GM23248 (cell line): Measurements from ENCODE around the gene NNT. TPM values are rescaled to one million over a fixed set of nuclear protein-coding genes. Genes with fewer than 3 reads are reported as not detected.

Experiments used
- DNase-seq: peaks from one replicate; pipeline ENCODE4 v3.0.0-alpha.2; 2015
- H2AFZ ChIP-seq: fragments of 200-600 bp; sonication (generic); 2 replicates; pipeline ENCODE4 v1.6.1; 2016; ENCODE audit warnings: antibody characterized with exemption
- H3F3A ChIP-seq: fragments of 200-600 bp; sonication (generic); 2 replicates; pipeline ENCODE4 v1.6.1; 2016; ENCODE audit warnings: mild to moderate bottlenecking, antibody characterized with exemption, mixed run types; ENCODE audit not compliant: insufficient read depth
- H3K27ac ChIP-seq: fragments of 200-600 bp; sonication (generic); 2 replicates; pipeline ENCODE4 v1.5.1; 2016; ENCODE audit warnings: mild to moderate bottlenecking
- H3K27me3 ChIP-seq: fragments of 200-600 bp; sonication (generic); replicated peaks from 2 replicates; pipeline ENCODE4 v1.6.1; 2016; ENCODE audit warnings: mild to moderate bottlenecking; ENCODE audit not compliant: insufficient read depth
- H3K36me3 ChIP-seq: fragments of 200-600 bp; sonication (generic); 2 replicates; pipeline ENCODE4 v1.6.1; 2016; ENCODE audit warnings: low read depth, mild to moderate bottlenecking
- H3K4me1 ChIP-seq: fragments of 200-600 bp; sonication (generic); 2 replicates; pipeline ENCODE4 v1.6.1; 2016; ENCODE audit warnings: mild to moderate bottlenecking; ENCODE audit not compliant: insufficient read depth
- H3K4me2 ChIP-seq: fragments of 200-600 bp; sonication (generic); one replicate; pipeline ENCODE4 v1.6.1; 2016; ENCODE audit warnings: mild to moderate bottlenecking; ENCODE audit not compliant: unreplicated experiment
- H3K4me3 ChIP-seq: fragments of 200-600 bp; sonication (generic); 2 replicates; pipeline ENCODE4 v1.5.1; 2016; ENCODE audit warnings: mild to moderate bottlenecking
- H3K79me2 ChIP-seq: fragments of 200-600 bp; sonication (generic); 2 replicates; pipeline ENCODE4 v1.6.1; 2016; ENCODE audit warnings: mild to moderate bottlenecking; ENCODE audit not compliant: insufficient read depth
- H3K9ac ChIP-seq: fragments of 200-600 bp; sonication (generic); 2 replicates; pipeline ENCODE4 v1.6.1; 2016; ENCODE audit warnings: mild to moderate bottlenecking
- H3K9me2 ChIP-seq: fragments of 200-600 bp; sonication (generic); 2 replicates; pipeline ENCODE4 v1.6.1; 2016; ENCODE audit warnings: mixed run types, mild to moderate bottlenecking, moderate library complexity; ENCODE audit not compliant: insufficient read depth
- H3K9me3 ChIP-seq: fragments of 200-600 bp; sonication (generic); one replicate; pipeline ENCODE4 v1.6.1; 2017; ENCODE audit warnings: low read depth
- H4K20me1 ChIP-seq: fragments of 200-600 bp; sonication (generic); 2 replicates; pipeline ENCODE4 v1.6.0; 2016; ENCODE audit not compliant: insufficient read depth
- EZH2 ChIP-seq: fragments of 200-600 bp; sonication (generic); IDR thresholded peaks from 2 replicates; pipeline ENCODE4 v1.6.1; 2018; ENCODE audit warnings: antibody characterized with exemption, mild to moderate bottlenecking; ENCODE audit not compliant: insufficient read depth, poor library complexity, severe bottlenecking
- EZH2phosphoT487 ChIP-seq: fragments of 200-600 bp; sonication (generic); IDR thresholded peaks from 2 replicates; pipeline ENCODE4 v1.6.1; 2018; ENCODE audit warnings: antibody characterized with exemption, moderate library complexity, mild to moderate bottlenecking, low read depth; ENCODE audit not compliant: insufficient read depth
- WGBS, 2 experiments: methylation state at CpG; one replicate each; pipeline ENCODE4 v1.1.6; 2015 to 2017; ENCODE audit warnings: low lambda C conversion rate in 2 of 2, low coverage in 1 of 2; ENCODE audit errors: missing lambda C conversion rate in 2 of 2; 5-methylcytosine and 5-hydroxymethylcytosine counted together
- in situ Hi-C: fragments of 300-500 bp; cut with MboI; formaldehyde crosslinking; loops from 2 replicates; pipeline ENCODE4 v1.15.0; 2020
- polyA plus RNA-seq: library from polyadenylated mRNA; unstranded; fragments of >200 nt; fragmentation: Nextera tagmentation; extraction: Ambion mirVana; gene quantifications from 2 replicates; pipeline ENCODE4 v1.2.1, GENCODE V29; 2016
- total RNA-seq: library from RNA; depleted of rRNA; stranded (reverse); fragments of >200 nt; shearing (Covaris generic); gene quantifications from 2 replicates; pipeline ENCODE4 v1.2.3, GENCODE V29; 2014

Gene NNT
- total and polyA plus RNA-seq, 2 experiments from 2014 or later = 33.9 to 47.2 TPM

DNA sequence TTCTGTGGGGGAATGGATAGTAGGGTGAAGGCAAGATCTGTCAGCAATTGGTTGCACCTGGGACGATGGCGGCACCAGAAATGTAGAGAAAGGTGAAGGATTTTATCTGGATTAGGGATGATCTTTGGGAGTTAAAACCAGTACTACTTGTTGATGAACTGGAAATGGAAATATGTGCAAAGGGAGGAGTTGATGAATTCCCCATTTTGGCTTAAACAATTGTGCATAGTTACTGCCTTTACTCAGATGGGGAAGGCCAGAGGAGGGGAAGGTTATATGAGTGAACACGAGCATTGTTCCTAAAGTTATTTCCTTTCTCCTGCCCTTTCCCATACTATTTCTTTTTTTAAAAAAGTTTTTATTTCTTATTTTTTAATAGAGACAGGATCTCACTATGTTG, 19.1 kb downstream of the NNT start:
- H3K9me3 ChIP-seq = no peaks in the 10 kb centered on the region
- no peaks in the 10 kb centered on the region for H3F3A ChIP-seq
- no peak overlapping the region for H2AFZ ChIP-seq
- no peak for TF ChIP-seq EZH2
- TF ChIP-seq EZH2phosphoT487 = no peak
- in situ Hi-C loops = no loop called here
- no peak overlapping the region for H3K27ac ChIP-seq
- H3K9ac ChIP-seq = no peak overlapping the region
- H4K20me1 ChIP-seq = no peaks in the 10 kb centered on the region
- DNase-seq = no peak
- no peak overlapping the region for H3K4me2 ChIP-seq
- no peaks in the 10 kb centered on the region for H3K9me2 ChIP-seq
- no peaks in the 10 kb centered on the region for H3K79me2 ChIP-seq
- H3K4me3 ChIP-seq = no peak overlapping the region
- H3K27me3 ChIP-seq = no peaks in the 10 kb centered on the region
- WGBS, 2 experiments = 94 to 98% methylated on average over 3 of the region's 3 CpGs
- 0 out of 2 replicates have a peak, but pooled peaks cover 4% of the 10 kb centered on the region for H3K4me1 ChIP-seq
- H3K36me3 ChIP-seq = peaks cover 11% of the 10 kb centered on the region

DNA sequence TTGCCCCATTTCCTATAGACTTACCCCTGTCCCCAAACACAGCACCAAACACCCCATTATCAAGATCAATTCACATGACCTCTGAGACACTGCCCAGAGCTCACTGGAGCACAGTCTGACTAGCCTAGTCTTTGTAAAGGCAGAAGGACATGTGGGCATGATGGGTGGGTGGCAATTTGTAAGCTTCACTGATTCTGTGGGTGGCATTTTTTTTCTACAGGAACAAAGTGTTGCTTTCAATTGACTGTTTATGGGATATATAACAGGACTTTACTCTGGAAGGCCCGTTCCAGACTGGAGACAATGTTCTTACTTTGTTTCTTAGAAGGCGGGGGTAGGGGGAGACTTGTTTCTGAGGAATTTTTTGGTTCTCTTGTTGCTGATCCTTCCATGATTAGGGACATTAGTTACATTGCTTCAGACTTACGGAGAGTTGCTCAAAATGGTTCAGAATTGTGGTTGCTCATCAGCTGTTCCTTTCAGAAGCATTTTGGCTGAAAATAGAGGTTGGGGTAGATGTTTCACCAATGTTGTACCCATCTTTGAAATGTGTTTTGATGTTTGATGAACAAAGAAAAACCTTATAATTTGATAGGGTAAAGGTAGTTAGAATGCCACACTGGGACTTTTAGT, 20.2 kb downstream of the NNT start:
- WGBS, 2 experiments = 95% methylated on average over 3 of the region's 3 CpGs
- no peak overlapping the region for H3K4me2 ChIP-seq
- no peaks in the 10 kb centered on the region for H3F3A ChIP-seq
- TF ChIP-seq EZH2 = no peak
- TF ChIP-seq EZH2phosphoT487 = no peak
- H3K27ac ChIP-seq = no peak overlapping the region
- no peaks in the 10 kb centered on the region for H3K27me3 ChIP-seq
- no peaks in the 10 kb centered on the region for H4K20me1 ChIP-seq
- no peak overlapping the region for H2AFZ ChIP-seq
- no peaks in the 10 kb centered on the region for H3K79me2 ChIP-seq
- H3K9me3 ChIP-seq = no peaks in the 10 kb centered on the region
- no peak overlapping the region for H3K9ac ChIP-seq
- in situ Hi-C loops = no loop called here
- H3K36me3 ChIP-seq = peaks cover under 1% of the 10 kb centered on the region; the same call in 1 of the 2 replicates
- no peak overlapping the region for H3K4me3 ChIP-seq
- DNase-seq = no peak
- 0 out of 2 replicates have a peak, but pooled peaks cover 4% of the 10 kb centered on the region for H3K4me1 ChIP-seq
- H3K9me2 ChIP-seq = no peaks in the 10 kb centered on the region

DNA sequence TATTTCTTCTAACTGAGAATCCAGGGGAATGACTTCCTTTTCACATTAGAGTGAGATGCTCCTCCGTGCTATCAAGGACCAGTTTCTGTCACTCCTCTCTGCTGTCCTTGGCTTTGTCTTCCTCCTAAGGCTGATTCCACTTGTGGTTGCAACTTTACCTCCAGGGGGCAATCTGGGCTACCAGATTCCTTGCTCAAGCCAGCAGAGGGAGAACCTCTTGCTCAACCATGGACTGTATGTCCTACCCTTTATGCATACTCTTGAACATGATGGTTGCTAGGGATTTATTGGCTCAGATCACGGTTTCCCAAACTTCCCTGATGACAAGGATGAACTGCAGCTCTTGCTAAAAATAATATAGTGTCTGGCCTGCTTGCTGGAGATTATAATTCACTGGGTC, 24.0 kb downstream of the NNT start:
- Histone ChIP-seq H4K20me1 (no peaks in the 10 kb centered on the region), H3F3A (no peaks in the 10 kb centered on the region), H3K4me3 (no peak overlapping the region), H3K9ac (no peak overlapping the region), H3K79me2 (peaks cover 6% of the 10 kb centered on the region; the same call in 1 of the 2 replicates), H3K36me3 (0 out of 2 replicates have a peak, but pooled peaks cover 4% of the 10 kb centered on the region), H3K9me2 (no peaks in the 10 kb centered on the region), H3K4me2 (no peak overlapping the region), H3K9me3 (no peaks in the 10 kb centered on the region), H2AFZ (no peak overlapping the region), H3K27ac (no peak overlapping the region), H3K4me1 (no peaks in the 10 kb centered on the region), H3K27me3 (no peaks in the 10 kb centered on the region)
- DNase-seq = peak; percentile 73
- TF ChIP-seq EZH2phosphoT487 = no peak
- no peak for TF ChIP-seq EZH2
- 67 to 80% methylated on average over 2 of the region's 2 CpGs for WGBS, 2 experiments
- in situ Hi-C loops = no loop called here

DNA sequence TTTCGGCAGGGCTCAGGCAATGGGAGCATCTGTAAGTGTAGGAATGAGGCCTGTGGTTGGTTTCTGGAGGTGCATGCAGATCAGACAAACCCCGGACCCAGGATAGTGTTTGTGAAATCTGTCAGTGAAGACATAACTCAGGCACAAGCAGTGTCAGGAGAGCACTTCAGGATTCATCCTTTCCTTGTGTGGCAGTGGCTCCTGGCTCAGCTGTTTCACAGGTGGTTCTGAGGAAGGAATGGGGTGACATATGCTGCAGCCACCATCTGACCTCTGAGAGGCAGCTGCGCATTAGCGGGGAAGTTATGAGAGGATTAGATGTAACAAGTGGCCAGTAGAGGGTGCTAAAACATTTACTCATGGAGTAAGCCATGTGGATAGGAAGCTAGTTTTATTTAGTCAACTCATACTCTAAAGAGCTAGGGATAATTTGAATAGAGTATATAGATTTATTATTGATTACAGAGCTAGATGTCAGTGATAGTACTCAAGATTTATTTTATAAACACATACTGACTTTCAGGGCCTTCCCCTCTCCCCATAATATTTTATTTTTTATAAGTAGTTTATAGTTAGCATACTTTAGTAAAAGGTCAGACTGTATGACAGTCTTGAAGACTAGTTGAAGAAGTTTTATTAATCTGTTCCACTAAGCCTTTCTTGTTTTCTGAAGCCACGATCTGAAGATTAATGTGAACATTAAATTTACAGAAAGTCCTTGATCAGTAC, 28.4 kb downstream of the NNT start:
- WGBS, 2 experiments = 62 to 67% methylated on average over 5 of the region's 5 CpGs
- Histone ChIP-seq H3K9me2 (no peaks in the 10 kb centered on the region), H3K27me3 (no peaks in the 10 kb centered on the region), H3K79me2 (peaks cover 7% of the 10 kb centered on the region; the same call in 1 of the 2 replicates), H3F3A (no peaks in the 10 kb centered on the region), H2AFZ (no peak overlapping the region), H3K4me3 (no peak overlapping the region), H3K9me3 (no peaks in the 10 kb centered on the region), H3K36me3 (0 out of 2 replicates have a peak, but pooled peaks cover 4% of the 10 kb centered on the region), H3K9ac (no peak overlapping the region), H3K27ac (no peak overlapping the region), H3K4me2 (no peak overlapping the region), H3K4me1 (0 out of 2 replicates have a peak, but pooled peaks cover 10% of the 10 kb centered on the region), H4K20me1 (no peaks in the 10 kb centered on the region)
- in situ Hi-C loops = no loop called here
- DNase-seq = peak; percentile 91
- TF ChIP-seq EZH2 (no peak), EZH2phosphoT487 (no peak)
